ENCODE measurements around the gene CDH4. TPM values are rescaled to one million over a fixed set of nuclear protein-coding genes. Genes with fewer than 3 reads are reported as not detected.

CDH4 gene
- total and polyA plus RNA-seq, 2 of the 8 experiments (the other 6 are each of a cell fraction or from before 2014, with no cell fraction given), result 4.3 to 7.9 TPM

- Histone ChIP-seq H3K27ac (ENCODE audit: low read depth, low read length) (no peak overlapping the region), H2BK12ac (ENCODE audit: low read depth, low read length) (peak overlapping the region; percentile 76; the same call in 1 of the 2 replicates), H3K14ac (ENCODE audit: insufficient read length) (no peak overlapping the region), H4K91ac (replicated peaks; ENCODE audit: insufficient read length, low read length) (peak overlapping the region; percentile 44), H3K4me1 (replicated peaks in 1 of 4; ENCODE audit: control insufficient read depth in 3 of 4, insufficient read depth in 4 of 4, low read length in 3 of 4) (peaks cover 0 to 6% (median 2%) of the 10 kb centered on the region in 4 experiments; a peak in 4 of 7 replicates), H4K8ac (ENCODE audit: extremely low read depth, insufficient read depth, low read length) (peak overlapping the region; percentile 42), H2AK5ac (ENCODE audit: low read depth, low read length) (peak overlapping the region; percentile 55; the same call in 1 of the 2 replicates), H4K5ac (ENCODE audit: insufficient read length, low read depth, low read length) (no peak overlapping the region), H2BK20ac (ENCODE audit: low read length) (peak overlapping the region; percentile 91; the same call in 1 of the 2 replicates), H3K4me3 (ENCODE audit: extremely low read depth in 1 of 4, insufficient read depth in 2 of 4, low read depth in 3 of 4, low read length in 4 of 4) (no peak overlapping the region), H2BK120ac (replicated peaks; ENCODE audit: low read depth, low read length) (no peak overlapping the region), H3K4me2 (ENCODE audit: insufficient read depth in 1 of 2, low read depth in 2 of 2, low read length in 2 of 2) (no peak overlapping the region), H4K20me1 (replicated peaks in 1 of 2; ENCODE audit: control insufficient read depth in 1 of 2, insufficient read depth in 2 of 2, low read length in 2 of 2) (no peaks in the 10 kb centered on the region), H3K79me2 (ENCODE audit: control insufficient read depth in 1 of 2, insufficient read depth in 2 of 2, low read length in 2 of 2) (no peaks in the 10 kb centered on the region), H3K56ac (replicated peaks; ENCODE audit: insufficient read length, low read depth, low read length) (no peak overlapping the region), H3K27me3 (replicated peaks in 1 of 4; ENCODE audit: control insufficient read depth in 3 of 4, extremely low read depth in 1 of 4, insufficient read depth in 3 of 4, low read length in 3 of 4) (peaks cover 0 to 11% (median 0%) of the 10 kb centered on the region in 4 experiments; a peak in 4 of 7 replicates), H3K23me2 (ENCODE audit: low read depth, low read length) (no peaks in the 10 kb centered on the region; the same call in 1 of the 2 replicates), H3K36me3 (ENCODE audit: control insufficient read depth in 2 of 4, insufficient read depth in 4 of 4, low read length in 3 of 4) (no peaks in the 10 kb centered on the region), H2AFZ (ENCODE audit: low read length) (no peak overlapping the region), H3K23ac (ENCODE audit: insufficient read length) (no peak overlapping the region), H3K4ac (replicated peaks; ENCODE audit: insufficient read length, low read depth, low read length) (peak overlapping the region; percentile 45), H3K9me3 (ENCODE audit: insufficient read depth in 2 of 2, low read depth in 1 of 2, low read length in 1 of 2) (no peaks in the 10 kb centered on the region), H2BK5ac (ENCODE audit: low read depth, low read length) (no peak overlapping the region), H3K9ac (replicated peaks in 1 of 4; ENCODE audit: extremely low read depth in 1 of 4, low read depth in 3 of 4, low read length in 3 of 4) (no peak overlapping the region), H2BK15ac (ENCODE audit: low read length) (0 out of 2 replicates have a peak overlapping the region, but pooled peaks have one; percentile 22), H3K18ac (ENCODE audit: extremely low read depth, low read length) (peak overlapping the region; percentile 27; the same call in 1 of the 2 replicates), H3K79me1 (ENCODE audit: low read depth, low read length) (no peaks in the 10 kb centered on the region)
- 92% methylated on average over 13 of the region's 13 CpGs; no CpG with 5 or more reads in 1 of the 2 experiments for WGBS, 2 experiments (ENCODE audit: extremely low coverage in 1 of 2, insufficient coverage in 1 of 2, insufficient read length in 1 of 2, insufficient replicate concordance in 2 of 2, low coverage in 1 of 2, low lambda C conversion rate in 2 of 2, missing lambda C conversion rate in 1 of 2)
- CTCF ChIA-PET (ENCODE audit: partially characterized antibody), result interaction anchor here (1.1 kb wide), 1 partner anchor 245 kb away, joined by 3 read pairs; no protein-coding TSS in a partner anchor
- DNase-seq (ENCODE audit: low read depth in 1 of 2, low spot score in 2 of 2) (no peak), FAIRE-seq (no peak)
- POLR2A ChIA-PET (ENCODE audit: partially characterized antibody), result no interaction called here
- TF ChIP-seq BRCA1 (IDR thresholded peaks at IDR 0.05; ENCODE audit: low read depth, low read length) (no peak), BCL11A (IDR thresholded peaks at IDR 0.05; ENCODE audit: low read depth in 2 of 2, low read length in 2 of 2) (no peak), TEAD4 (IDR thresholded peaks at IDR 0.05; ENCODE audit: low read depth, low read length) (no peak)
- TF ChIP-seq, protein P1, sequence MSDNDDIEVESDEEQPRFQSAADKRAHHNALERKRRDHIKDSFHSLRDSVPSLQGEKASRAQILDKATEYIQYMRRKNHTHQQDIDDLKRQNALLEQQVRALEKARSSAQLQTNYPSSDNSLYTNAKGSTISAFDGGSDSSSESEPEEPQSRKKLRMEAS (IDR thresholded peaks at IDR 0.05), result no peak
These were observed 256.4 kb downstream of the CDH4 start for GRCh38 chr20:61508301-61509096.

Measured in H1 (cell line).